AG20443 (cell line): ENCODE data around the gene PTGDR2.
"Not testable (repeated sequence)": the region's sequence is repeated elsewhere in the genome, so short reads cannot be mapped to it uniquely, and the experiment has no call there.

ENCODE experiments used
- DNase-seq: peaks from one replicate; pipeline ENCODE4 v3.0.0; 2012; ENCODE audit warnings: low spot score, mixed read lengths

Gene PTGDR2

GRCh38 chr11:60841797-60842667, 13.7 kb downstream of the PTGDR2 start, which contains the start of gene CCDC86:
TSS of gene CCDC86 (plus strand) at chr11:60842113. CDS start at chr11:60842125, 12 bp downstream.
- DNase-seq = peak; percentile 100

DNA sequence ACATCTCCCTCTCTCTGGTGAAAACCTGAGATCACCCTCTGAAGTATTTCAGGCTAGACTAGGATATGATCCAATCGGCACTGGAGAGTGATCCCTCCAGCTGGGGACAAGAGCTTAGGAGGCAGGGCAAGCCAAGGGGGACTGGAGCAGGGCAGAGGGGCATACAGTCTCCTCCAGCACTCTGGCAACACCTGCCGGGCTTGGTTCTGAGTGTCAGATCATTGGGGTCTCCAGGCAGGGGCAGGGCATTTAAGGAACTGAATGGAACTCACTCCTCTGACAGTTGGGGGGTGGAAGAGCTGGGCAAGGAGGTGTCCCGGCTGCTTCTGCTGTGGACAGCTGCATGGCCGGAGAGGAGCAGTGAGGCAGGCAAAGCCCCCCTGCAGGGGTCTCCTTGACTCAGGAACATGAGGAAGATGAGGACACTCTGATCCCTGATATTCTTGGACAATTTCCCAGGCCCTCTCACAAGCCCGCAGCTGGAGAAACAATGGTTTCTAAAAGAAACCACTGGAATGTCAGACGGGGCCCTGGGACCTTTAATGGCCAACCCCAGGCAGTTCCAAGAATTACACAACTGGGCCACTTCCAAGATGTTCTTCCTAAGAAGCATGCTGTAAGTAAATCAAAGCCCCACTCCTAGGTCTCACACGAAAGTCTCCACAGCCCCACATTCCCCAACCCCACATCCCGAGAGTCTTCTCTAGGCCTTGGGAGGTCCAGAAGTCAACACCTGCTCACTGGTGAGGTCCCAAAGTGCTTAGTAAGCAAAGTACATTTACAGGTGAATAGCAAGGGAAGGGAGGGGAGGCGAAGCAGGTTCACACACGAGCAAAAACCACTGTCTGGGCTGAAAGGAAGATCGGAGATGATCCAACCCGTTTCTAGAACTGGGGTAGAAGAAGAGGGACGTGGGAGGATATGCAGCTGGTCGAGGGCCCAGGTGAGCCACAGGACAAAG, 15.0 kb downstream of the PTGDR2 start:
- peak; percentile 91 for DNase-seq

- peak; percentile 61 for DNase-seq
Measured at GRCh38 chr11:60838132-60838531, 17.6 kb downstream of the PTGDR2 start.

DNA sequence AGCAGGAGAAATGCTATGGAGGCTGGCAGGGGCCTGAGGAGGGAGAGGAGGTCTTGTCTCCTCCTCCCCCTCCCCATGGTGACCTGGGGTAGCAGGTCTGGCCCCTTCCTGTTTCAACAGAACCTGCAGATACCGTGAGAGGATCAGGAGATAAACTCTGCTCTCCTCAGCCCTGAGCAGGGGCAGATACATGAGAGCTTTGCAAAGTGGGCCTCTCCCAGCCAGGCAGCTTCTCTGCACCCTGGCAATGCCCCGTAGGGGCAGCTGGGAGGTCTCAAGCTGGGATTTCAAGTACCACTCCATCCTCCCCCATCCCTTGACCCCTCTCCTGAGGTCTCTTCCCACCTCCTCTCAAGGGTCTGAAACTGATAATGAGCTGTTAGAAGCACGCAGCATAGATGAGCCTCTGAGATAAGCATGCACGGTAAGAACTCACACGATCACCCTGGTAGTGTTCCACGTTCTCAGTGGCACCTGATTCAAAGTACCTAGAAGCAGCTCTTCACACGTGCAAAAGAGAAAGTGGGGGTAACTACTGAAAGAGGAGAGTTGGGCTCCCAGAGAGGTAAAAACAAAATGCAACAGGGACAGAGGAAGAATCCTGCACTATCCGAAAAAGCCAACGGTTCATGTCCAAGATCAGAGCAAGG, 18.8 kb downstream of the PTGDR2 start:
- no peak for DNase-seq

- DNase-seq = no peak
Measured at GRCh38 chr11:60835534-60835846, 20.3 kb downstream of the PTGDR2 start.

- DNase-seq = no peak
Measured at GRCh38 chr11:60834742-60835533, 20.8 kb downstream of the PTGDR2 start.

DNA sequence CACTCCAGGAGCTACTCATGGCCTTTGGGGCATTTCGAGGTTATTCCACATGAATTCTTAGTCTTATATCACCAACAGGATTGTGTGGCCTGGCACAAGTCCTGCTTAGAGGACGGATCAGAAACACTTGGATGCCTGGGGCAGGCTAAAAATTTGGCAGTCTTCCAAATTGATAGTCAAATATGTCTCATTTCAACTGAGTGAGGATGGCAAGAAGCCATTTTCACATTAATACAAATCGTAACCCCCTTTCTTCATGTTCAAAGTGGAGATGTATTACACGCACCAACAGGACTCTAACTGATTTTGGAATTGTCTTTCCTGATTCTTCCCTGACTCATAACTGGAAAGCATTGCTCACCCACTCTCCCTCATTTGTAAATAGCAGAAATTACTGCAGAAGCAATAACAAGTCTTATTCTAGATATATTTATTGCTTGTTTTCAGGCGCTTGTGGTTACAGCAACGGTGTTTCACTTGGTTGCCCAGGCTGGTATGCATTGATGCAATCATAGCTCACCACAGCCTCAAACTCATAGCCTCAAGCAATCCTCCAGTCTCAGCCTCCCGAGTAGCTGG, 24.2 kb downstream of the PTGDR2 start:
- DNase-seq = no peak

- peak; percentile 88 for DNase-seq
Measured at GRCh38 chr11:60831143-60831500, 24.6 kb downstream of the PTGDR2 start.

DNA sequence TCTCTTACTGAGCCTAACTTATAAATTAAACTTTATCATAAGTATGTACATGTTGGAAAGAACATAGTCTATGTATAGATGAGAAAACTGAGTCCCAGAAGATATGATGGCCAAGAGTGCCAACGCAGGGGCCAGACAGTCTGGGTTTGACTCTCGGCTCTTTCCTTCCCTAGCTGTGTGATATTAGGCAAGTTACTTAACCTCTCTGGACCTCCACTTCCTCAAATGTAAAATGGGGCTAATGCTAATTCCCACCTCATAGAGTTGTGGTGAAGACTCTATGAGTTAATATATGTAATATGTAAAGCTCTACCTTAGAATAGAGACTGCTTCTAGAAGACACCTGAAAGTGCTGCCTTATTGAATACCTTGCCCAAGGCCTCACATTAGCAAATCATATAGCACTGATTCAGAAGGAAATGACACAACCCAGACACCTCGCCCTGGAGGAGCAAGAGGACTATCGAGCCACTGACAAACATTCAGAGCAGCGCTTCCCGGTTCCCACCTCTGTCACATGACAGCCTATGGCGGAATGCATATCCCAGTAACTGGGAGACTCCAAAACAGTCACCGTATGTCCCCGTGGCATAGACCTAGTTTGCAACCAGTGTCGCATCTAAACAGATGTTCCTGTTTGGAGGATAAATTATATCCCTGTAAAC, 25.1 kb downstream of the PTGDR2 start:
- DNase-seq = no peak

DNA sequence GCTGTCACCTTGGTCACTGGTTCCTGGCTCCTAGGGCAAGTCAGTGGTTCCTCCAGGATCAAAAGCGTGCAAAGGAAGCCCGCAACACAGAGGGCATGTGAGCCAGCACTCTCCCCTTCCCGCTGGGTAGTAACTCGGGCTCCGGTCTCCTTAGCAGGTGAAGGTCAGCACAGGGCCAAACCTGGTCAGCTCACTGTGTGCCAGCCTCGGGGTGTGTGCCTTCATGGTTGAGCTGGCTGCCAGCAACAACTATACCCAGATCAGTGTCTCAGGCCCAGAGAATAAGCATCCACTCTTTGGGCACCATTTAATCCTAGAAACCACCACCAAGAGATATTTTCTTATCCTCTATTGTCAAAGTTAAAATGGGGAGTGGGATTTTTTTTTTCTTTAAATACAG, 30.0 kb downstream of the PTGDR2 start:
- DNase-seq = no peak

GRCh38 chr11:60825118-60825517, 30.6 kb downstream of the PTGDR2 start:
- DNase-seq = no peak

DNA sequence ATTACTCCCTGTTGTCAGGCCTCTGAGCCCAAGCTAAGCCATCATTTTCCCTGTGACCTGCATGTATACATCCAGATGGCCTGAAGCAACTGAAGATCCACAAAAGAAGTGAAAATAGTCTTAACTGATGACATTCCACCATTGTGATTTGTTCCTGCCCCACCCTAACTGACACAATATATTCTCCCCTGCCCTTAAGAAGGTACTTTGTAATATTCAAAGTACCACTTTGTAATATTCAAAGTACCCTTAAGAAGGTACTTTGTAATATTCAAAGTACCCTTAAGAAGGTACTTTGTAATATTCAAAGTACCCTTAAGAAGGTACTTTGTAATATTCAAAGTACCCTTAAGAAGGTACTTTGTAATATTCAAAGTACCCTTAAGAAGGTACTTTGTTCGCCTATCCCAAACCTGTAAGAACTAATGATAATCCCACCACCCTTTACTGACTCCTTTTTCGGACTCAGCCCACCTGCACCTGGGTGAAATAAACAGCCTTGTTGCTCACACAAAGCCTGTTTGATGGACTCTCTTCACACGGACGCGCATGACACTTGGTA, 31.9 kb downstream of the PTGDR2 start:
- DNase-seq = not testable (repeated sequence)

DNA sequence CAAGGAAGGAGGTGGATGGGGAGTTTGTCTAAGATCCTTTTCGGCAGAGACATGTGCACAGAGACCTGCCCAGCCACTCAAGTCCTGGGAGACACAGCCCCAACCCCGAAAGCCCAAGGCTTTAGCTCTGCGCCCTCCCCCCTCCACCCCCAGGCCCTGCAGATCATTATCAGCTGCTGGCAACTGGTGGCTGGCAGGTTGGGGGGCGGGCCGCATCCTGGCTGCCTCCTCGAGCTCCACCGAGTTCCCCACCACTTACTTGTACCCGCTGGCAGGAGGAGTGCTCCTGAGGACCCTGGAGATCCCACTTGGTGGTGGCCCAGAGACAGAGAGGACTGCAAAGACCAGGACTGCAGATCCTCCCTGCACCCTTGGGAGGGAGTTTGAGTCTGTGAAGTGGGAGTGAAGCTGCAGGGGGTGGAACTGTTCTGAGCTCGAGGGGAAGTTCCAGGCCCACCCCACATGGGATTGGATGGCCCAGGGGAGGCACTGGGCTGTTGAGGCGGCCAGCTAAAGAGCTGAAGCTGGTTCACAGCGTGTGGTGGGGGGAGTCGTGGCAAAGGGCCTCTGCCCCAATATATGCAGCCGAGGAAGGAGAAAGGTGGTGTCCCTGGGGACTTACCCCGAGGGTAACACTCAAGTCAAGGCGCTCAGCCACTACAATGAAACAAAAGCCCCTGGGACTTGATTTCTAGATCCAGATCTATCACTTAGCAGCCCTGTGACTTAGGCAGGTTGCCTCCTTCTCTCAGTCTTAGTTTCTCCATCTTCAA, 33.7 kb downstream of the PTGDR2 start:
- no peak for DNase-seq

GRCh38 chr11:60818057-60818456, 37.7 kb downstream of the PTGDR2 start:
- no peak for DNase-seq

- DNase-seq = no peak
Measured at GRCh38 chr11:60816590-60817157, 39.1 kb downstream of the PTGDR2 start.

GRCh38 chr11:60814112-60814511, 41.6 kb downstream of the PTGDR2 start:
- no peak for DNase-seq

DNA sequence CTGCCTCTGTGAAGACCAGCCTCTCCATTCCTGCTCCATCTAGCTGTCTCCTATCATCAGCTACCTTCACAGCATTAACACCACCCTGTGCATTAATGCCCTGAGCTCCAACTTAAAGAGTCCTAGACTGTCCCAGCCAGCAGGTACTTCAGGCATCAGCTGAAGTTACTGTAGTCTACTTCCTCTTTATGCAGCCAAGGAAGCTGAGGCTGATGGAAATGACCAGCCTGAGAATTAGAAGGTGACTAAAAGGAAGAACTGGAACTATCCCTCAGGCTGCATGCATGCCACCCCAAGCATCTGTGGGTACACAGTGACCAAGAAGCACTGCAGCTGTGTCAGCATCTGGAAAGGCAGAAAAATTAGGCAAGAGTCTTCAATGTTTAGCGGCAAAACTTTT, 42.4 kb downstream of the PTGDR2 start:
- no peak for DNase-seq

GRCh38 chr11:60810569-60810968, 45.2 kb downstream of the PTGDR2 start:
- no peak for DNase-seq

- DNase-seq = no peak
Measured at GRCh38 chr11:60810151-60810550, 45.6 kb downstream of the PTGDR2 start.
